ENCODE measurements around the gene LEF1.

DNA sequence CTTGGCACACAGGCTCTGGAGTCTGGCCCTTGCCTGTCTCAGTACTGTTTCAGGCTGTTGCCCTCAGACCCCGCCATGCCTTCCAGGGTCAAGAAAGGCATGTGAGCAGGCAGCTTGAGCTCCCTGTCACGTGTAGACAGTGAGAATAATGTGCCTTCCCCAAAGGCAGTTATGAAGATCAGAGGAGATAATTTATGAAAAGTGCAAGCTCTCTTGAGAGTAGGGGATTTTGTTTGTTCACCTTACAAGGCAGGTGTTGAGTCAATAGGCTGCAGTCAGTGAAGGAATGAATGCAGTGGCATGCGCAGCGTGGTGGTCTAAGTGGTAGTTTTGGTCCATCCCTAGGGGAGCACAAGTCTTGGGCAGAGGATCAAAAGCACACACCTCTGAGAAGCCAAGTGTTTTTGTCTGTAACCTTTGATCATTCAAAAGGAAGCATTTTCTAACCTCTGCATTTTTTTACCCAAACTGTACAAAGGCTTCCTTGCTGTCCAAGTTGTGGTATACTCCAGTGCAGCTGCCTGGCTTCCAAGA lies 164.7 kb downstream of the LEF1 start:
- TF ChIP-seq, protein P1, sequence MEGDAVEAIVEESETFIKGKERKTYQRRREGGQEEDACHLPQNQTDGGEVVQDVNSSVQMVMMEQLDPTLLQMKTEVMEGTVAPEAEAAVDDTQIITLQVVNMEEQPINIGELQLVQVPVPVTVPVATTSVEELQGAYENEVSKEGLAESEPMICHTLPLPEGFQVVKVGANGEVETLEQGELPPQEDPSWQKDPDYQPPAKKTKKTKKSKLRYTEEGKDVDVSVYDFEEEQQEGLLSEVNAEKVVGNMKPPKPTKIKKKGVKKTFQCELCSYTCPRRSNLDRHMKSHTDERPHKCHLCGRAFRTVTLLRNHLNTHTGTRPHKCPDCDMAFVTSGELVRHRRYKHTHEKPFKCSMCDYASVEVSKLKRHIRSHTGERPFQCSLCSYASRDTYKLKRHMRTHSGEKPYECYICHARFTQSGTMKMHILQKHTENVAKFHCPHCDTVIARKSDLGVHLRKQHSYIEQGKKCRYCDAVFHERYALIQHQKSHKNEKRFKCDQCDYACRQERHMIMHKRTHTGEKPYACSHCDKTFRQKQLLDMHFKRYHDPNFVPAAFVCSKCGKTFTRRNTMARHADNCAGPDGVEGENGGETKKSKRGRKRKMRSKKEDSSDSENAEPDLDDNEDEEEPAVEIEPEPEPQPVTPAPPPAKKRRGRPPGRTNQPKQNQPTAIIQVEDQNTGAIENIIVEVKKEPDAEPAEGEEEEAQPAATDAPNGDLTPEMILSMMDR (IDR thresholded peaks at IDR 0.05) = no peak
- TF ChIP-seq POLR2A (IDR thresholded peaks at IDR 0.05) = no peak
- TF ChIP-seq EP300 (IDR thresholded peaks at IDR 0.05) = no peak
